Fibroblast of mammary gland (primary cell): ENCODE results near the gene GRIK3.

Experiments
- DNase-seq: peaks from one replicate; pipeline ENCODE4 v3.0.0-alpha.2; 2010; ENCODE audit warnings: low read depth
- H3K4me3 ChIP-seq: 2 replicates; pipeline ENCODE4 v1.5.1; 2011; ENCODE audit warnings: low read depth, mild to moderate bottlenecking, low read length, moderate library complexity; ENCODE audit not compliant: control insufficient read depth
- TF ChIP-seq, protein P1 (sequence below): conservative IDR thresholded peaks from 2 replicates; pipeline ENCODE4 v1.5.1; 2011; ENCODE audit warnings: low read depth, low read length, inconsistent platforms; ENCODE audit not compliant: control insufficient read depth, insufficient read depth

Gene GRIK3

DNA sequence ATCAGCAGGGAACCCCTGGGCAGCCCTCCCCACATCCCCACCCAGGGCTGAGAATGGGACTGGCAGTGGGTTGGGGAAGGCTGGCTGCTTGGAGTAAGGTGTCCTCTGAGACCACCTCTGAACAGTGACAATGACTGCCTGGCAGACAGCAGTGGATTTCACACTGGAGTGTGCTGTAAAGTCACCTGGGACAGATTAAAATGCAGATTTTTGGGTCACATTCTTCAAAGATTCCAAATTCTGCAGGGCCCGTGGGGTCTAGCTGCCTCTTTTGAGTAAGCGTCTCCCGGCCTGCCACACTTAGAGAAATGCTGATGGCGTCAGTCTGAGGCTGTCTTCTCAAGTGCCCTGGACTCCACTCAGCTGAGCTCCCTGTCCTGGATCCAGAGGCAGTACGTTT lies 164.5 kb downstream of the GRIK3 start:
- TF ChIP-seq, protein P1, sequence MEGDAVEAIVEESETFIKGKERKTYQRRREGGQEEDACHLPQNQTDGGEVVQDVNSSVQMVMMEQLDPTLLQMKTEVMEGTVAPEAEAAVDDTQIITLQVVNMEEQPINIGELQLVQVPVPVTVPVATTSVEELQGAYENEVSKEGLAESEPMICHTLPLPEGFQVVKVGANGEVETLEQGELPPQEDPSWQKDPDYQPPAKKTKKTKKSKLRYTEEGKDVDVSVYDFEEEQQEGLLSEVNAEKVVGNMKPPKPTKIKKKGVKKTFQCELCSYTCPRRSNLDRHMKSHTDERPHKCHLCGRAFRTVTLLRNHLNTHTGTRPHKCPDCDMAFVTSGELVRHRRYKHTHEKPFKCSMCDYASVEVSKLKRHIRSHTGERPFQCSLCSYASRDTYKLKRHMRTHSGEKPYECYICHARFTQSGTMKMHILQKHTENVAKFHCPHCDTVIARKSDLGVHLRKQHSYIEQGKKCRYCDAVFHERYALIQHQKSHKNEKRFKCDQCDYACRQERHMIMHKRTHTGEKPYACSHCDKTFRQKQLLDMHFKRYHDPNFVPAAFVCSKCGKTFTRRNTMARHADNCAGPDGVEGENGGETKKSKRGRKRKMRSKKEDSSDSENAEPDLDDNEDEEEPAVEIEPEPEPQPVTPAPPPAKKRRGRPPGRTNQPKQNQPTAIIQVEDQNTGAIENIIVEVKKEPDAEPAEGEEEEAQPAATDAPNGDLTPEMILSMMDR, result no peak
- no peak overlapping the region for H3K4me3 ChIP-seq
- no peak for DNase-seq

- TF ChIP-seq, protein P1, result no peak
- H3K4me3 ChIP-seq, result no peak overlapping the region
- no peak for DNase-seq
Measured at GRCh38 chr1:36869054-36869453, 165.3 kb downstream of the GRIK3 start.

DNA sequence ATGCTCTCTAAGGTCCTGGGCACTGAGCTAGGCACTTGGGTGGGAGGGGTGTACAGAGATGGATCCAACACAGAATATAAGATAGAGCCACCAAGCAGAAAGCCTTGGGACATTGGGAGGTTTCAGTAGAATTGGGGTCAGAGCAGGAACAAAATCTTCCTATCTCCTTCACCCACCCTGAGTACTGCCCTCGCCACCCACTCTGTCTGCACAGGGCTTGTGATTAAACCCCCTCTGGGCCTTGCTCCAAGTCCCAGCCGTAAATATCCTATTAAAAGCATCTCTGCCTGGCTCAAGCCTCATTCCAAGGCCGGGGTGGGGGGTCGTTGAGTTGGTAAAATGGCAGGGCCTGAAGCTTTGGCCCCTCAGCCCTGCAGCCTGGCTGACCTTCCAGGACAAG lies 166.7 kb downstream of the GRIK3 start:
- TF ChIP-seq, protein P1, result no peak
- no peak for DNase-seq
- no peak overlapping the region for H3K4me3 ChIP-seq

- H3K4me3 ChIP-seq, result no peak overlapping the region
- DNase-seq, result no peak
- TF ChIP-seq, protein P1, result no peak
Measured at GRCh38 chr1:36866169-36866814, 168.0 kb downstream of the GRIK3 start.

DNA sequence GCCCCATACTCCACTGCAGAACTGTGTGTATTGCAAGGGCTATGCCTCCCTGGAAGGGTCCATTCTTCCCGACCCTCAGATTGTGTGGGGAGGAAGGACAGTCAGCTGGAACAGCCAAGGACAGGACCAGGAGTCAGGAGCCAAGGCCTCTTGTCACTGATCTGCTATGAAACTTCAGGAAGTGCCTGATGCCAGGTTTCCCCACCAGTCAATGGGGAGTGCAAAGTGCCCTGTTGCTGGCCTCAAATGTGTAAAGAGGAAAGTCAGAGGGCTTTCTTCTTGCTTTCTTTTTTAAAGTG lies 168.8 kb downstream of the GRIK3 start:
- no peak for DNase-seq
- TF ChIP-seq, protein P1, result no peak
- no peak overlapping the region for H3K4me3 ChIP-seq

DNA sequence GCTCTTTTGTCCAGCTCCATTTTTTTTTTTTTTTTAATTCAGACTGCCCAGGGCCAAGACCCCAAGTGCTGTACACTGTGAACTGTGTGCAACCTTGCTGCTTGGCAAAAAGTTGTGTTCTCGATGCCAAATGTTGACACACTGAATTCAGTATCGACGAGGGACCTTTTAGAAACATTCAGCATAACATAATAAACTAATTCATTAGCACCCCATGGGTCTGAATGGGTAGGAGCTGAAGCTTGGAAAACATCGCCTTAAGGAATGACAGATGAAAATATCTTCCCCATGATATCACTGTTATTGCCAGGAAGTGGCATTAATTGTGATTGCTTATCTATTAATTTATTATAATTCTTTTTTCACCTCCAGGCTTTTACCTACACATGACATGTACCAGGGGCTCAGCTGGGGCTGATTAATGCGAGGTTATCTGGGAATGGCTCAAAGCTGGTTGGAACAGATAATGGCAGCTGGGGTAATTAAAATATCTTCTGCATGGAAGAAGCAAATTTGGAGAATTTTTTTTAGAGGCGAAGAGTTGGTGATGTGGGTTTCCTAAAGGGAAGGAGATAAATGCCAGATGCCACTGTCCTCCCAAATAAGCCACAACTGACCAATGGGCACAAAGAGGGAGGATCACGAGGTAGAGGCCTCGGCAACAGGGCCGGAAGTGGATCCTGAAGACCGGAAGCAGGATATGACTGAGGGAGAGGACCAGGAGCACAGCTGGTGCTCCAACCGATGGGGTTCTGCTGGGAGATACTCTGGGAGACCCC lies 169.3 kb downstream of the GRIK3 start:
- DNase-seq, result no peak
- TF ChIP-seq, protein P1, result no peak
- no peak overlapping the region for H3K4me3 ChIP-seq
